ENCODE results near the gene ABCB9. TPM values are rescaled to one million over a fixed set of nuclear protein-coding genes. Genes with fewer than 3 reads are reported as not detected.

Gene ABCB9
- total RNA-seq, 3 donors from 2014 or later: 0.96 to 8.6 (median 6.2) TPM

- Histone ChIP-seq H3K9me3 (no peaks in the 10 kb centered on the region), H3K36me3 (no peaks in the 10 kb centered on the region), H3K27me3 (no peaks in the 10 kb centered on the region), H3K4me3 (peak overlapping the region in 1 of 3 donors; percentile 41), H3K27ac (peak overlapping the region; percentile 86 to 98), H3K4me1 (peaks cover 6 to 55% of the 10 kb centered on the region in 2 donors)
- TF ChIP-seq POLR2AphosphoS5 (IDR thresholded peaks at IDR 0.05): no peak
- TF ChIP-seq CTCF (IDR thresholded peaks at IDR 0.05): no peak
- TF ChIP-seq POLR2A (IDR thresholded peaks at IDR 0.05): no peak
- intact Hi-C loops (cut with DNase I; ENCODE audit: low total_unique reads): no loop called here
- no peak for DNase-seq (ENCODE audit: low spot score in 2 of 2)
These were observed 79.1 kb downstream of the ABCB9 start for GRCh38 chr12:122886851-122887818.

- TF ChIP-seq POLR2A (IDR thresholded peaks at IDR 0.05) (no peak), CTCF (IDR thresholded peaks at IDR 0.05) (no peak), POLR2AphosphoS5 (IDR thresholded peaks at IDR 0.05) (no peak)
- no peaks in the 10 kb centered on the region for H3K9me3 ChIP-seq
- H3K36me3 ChIP-seq: no peaks in the 10 kb centered on the region
- no peaks in the 10 kb centered on the region for H3K27me3 ChIP-seq
- intact Hi-C loops (cut with DNase I; ENCODE audit: low total_unique reads): no loop called here
- peak overlapping the region; percentile 86 to 98 for H3K27ac ChIP-seq
- no peak for DNase-seq (ENCODE audit: low spot score in 2 of 2)
- no peak overlapping the region for H3K4me3 ChIP-seq
- H3K4me1 ChIP-seq: peaks cover 6 to 52% of the 10 kb centered on the region in 2 donors
These were observed 80.1 kb downstream of the ABCB9 start for GRCh38 chr12:122886161-122886560.

GRCh38 chr12:122884860-122885259 lies 81.4 kb downstream of the ABCB9 start:
- DNase-seq (ENCODE audit: low spot score in 2 of 2): no peak
- intact Hi-C loops (cut with DNase I; ENCODE audit: low total_unique reads): no loop called here
- Histone ChIP-seq H3K27ac (peak overlapping the region in 1 of 2 donors; percentile 35), H3K27me3 (no peaks in the 10 kb centered on the region), H3K4me3 (no peak overlapping the region), H3K36me3 (no peaks in the 10 kb centered on the region), H3K9me3 (no peaks in the 10 kb centered on the region), H3K4me1 (peaks cover 6 to 44% of the 10 kb centered on the region in 2 donors)
- TF ChIP-seq POLR2A (IDR thresholded peaks at IDR 0.05) (no peak), POLR2AphosphoS5 (IDR thresholded peaks at IDR 0.05) (no peak), CTCF (IDR thresholded peaks at IDR 0.05) (no peak)

GRCh38 chr12:122884091-122884826 lies 82.0 kb downstream of the ABCB9 start:
- H3K36me3 ChIP-seq: no peaks in the 10 kb centered on the region
- no peaks in the 10 kb centered on the region for H3K27me3 ChIP-seq
- H3K4me1 ChIP-seq: peaks cover 6 to 40% of the 10 kb centered on the region in 2 donors
- peak in 1 of 2 donors; percentile 12 for DNase-seq (ENCODE audit: low spot score in 2 of 2)
- TF ChIP-seq POLR2A (IDR thresholded peaks at IDR 0.05) (no peak), POLR2AphosphoS5 (IDR thresholded peaks at IDR 0.05) (no peak), CTCF (IDR thresholded peaks at IDR 0.05) (no peak)
- H3K9me3 ChIP-seq: no peaks in the 10 kb centered on the region
- intact Hi-C loops (cut with DNase I; ENCODE audit: low total_unique reads): no loop called here
- H3K27ac ChIP-seq: peak overlapping the region; percentile 35 to 59
- H3K4me3 ChIP-seq: no peak overlapping the region
